ENCODE data around the gene SMYD1.
"Not testable (repeated sequence)": the region's sequence is repeated elsewhere in the genome, so short reads cannot be mapped to it uniquely, and the experiment has no call there.

Gene SMYD1

GRCh38 chr2:88028931-88029330, 38.7 kb upstream of the SMYD1 start:
- no peak for DNase-seq (ENCODE audit: low read depth)
- in situ Hi-C loops (cut with HindIII; ENCODE audit: low sequenced_read_pairs), result no loop called here
- no peak overlapping the region for H3K4me3 ChIP-seq (ENCODE audit: low read depth, low read length)
- TF ChIP-seq, protein P1, sequence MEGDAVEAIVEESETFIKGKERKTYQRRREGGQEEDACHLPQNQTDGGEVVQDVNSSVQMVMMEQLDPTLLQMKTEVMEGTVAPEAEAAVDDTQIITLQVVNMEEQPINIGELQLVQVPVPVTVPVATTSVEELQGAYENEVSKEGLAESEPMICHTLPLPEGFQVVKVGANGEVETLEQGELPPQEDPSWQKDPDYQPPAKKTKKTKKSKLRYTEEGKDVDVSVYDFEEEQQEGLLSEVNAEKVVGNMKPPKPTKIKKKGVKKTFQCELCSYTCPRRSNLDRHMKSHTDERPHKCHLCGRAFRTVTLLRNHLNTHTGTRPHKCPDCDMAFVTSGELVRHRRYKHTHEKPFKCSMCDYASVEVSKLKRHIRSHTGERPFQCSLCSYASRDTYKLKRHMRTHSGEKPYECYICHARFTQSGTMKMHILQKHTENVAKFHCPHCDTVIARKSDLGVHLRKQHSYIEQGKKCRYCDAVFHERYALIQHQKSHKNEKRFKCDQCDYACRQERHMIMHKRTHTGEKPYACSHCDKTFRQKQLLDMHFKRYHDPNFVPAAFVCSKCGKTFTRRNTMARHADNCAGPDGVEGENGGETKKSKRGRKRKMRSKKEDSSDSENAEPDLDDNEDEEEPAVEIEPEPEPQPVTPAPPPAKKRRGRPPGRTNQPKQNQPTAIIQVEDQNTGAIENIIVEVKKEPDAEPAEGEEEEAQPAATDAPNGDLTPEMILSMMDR (IDR thresholded peaks at IDR 0.05; ENCODE audit: low read depth, low read length, missing control alignments), result no peak

DNA sequence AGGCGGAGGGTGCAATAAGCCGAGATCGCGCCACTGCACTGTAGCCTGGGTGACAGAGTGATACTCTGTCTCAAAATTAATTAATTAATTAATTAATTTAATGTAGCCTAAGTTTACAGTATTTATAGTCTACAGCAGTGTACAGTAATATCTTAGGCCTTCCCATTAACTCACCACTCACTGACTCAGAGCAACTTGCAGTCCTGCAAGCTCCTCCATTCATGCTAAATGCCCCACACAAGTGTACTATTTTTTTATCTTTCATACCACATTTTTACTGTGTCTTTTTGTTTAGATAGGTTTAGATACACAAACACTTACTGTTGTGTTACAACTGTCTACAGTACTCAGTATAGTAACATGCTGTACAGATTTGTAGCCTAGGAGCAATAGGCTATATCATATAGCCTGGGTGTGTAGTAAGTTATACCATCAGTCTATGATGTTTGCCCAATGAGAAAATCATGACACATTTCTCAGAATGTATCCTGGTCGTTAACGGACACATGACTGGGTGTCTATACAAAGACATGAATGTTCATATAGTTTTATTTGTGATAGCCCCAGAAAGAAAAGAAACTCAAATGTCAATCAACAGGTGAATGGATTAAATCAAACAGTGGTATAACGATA, 35.4 kb upstream of the SMYD1 start:
- in situ Hi-C loops (cut with HindIII; ENCODE audit: low sequenced_read_pairs), result no loop called here
- no peak for DNase-seq (ENCODE audit: low read depth)
- no peak overlapping the region for H3K4me3 ChIP-seq (ENCODE audit: low read depth, low read length)
- TF ChIP-seq, protein P1 (IDR thresholded peaks at IDR 0.05; ENCODE audit: low read depth, low read length, missing control alignments), result no peak

DNA sequence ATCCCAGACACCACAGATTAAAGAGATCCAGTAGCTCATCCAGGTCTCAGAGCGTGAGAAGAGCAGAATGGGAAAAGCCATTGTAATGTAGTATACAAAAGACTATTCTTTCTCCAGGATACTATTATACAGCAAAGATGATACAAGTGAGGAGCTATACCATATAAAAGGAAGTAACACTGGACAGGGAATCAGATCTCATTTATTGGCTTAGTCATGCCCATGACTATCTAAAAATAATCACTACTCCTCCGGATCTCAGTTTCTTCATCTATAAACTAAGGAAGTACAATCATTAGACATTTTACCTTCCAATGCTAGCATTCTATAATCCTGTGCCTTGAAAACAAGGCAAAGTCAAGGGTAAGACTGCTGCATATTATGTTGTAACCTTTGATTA, 31.4 kb upstream of the SMYD1 start:
- in situ Hi-C loops (cut with HindIII; ENCODE audit: low sequenced_read_pairs), result no loop called here
- no peak overlapping the region for H3K4me3 ChIP-seq (ENCODE audit: low read depth, low read length)
- TF ChIP-seq, protein P1 (IDR thresholded peaks at IDR 0.05; ENCODE audit: low read depth, low read length, missing control alignments), result no peak
- no peak for DNase-seq (ENCODE audit: low read depth)

DNA sequence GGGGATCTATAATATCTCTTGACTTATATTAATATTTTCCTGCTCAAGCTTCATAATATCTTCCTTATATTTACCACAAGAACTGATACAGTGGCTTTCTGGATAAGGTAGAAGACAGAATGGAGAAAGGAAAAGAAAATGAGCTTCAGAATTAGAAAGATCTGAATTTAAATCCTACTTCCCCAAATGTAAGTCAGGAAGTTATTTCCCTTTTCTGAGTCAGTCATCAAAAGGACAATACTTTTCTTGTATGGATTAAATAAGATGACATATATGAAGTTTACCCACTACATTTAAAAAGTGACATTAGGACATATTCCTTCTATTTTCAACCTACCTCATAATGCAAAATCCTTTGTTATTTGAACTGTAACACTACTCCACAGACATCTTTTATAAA, 31.0 kb upstream of the SMYD1 start:
- in situ Hi-C loops (cut with HindIII; ENCODE audit: low sequenced_read_pairs), result no loop called here
- no peak overlapping the region for H3K4me3 ChIP-seq (ENCODE audit: low read depth, low read length)
- DNase-seq (ENCODE audit: low read depth), result no peak
- TF ChIP-seq, protein P1 (IDR thresholded peaks at IDR 0.05; ENCODE audit: low read depth, low read length, missing control alignments), result no peak

GRCh38 chr2:88038263-88039105, 29.1 kb upstream of the SMYD1 start:
- TF ChIP-seq, protein P1 (IDR thresholded peaks at IDR 0.05; ENCODE audit: low read depth, low read length, missing control alignments), result no peak
- DNase-seq (ENCODE audit: low read depth), result peak; percentile 61
- no peak overlapping the region for H3K4me3 ChIP-seq (ENCODE audit: low read depth, low read length)
- in situ Hi-C loops (cut with HindIII; ENCODE audit: low sequenced_read_pairs), result no loop called here

DNA sequence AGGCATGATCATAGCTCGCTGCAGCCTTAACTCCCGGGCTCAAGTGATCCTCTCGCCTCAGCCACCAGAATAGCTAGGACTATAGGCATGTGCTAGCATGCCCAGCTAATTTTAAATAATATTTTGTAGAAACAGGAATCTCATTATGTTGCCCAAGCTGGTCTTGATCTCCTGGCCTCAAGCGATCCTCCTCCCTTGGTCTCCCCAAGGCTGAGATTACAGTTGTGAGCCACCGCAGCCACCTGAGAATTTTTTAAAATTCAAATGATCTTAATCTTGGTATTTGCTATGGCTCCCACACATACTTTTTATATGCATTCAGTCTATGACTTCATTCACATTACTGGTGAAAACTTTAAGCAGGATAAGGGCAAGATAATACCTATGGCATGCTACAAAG, 25.1 kb upstream of the SMYD1 start:
- H3K4me3 ChIP-seq (ENCODE audit: low read depth, low read length), result no peak overlapping the region
- in situ Hi-C loops (cut with HindIII; ENCODE audit: low sequenced_read_pairs), result no loop called here
- TF ChIP-seq, protein P1 (IDR thresholded peaks at IDR 0.05; ENCODE audit: low read depth, low read length, missing control alignments), result no peak
- no peak for DNase-seq (ENCODE audit: low read depth)

DNA sequence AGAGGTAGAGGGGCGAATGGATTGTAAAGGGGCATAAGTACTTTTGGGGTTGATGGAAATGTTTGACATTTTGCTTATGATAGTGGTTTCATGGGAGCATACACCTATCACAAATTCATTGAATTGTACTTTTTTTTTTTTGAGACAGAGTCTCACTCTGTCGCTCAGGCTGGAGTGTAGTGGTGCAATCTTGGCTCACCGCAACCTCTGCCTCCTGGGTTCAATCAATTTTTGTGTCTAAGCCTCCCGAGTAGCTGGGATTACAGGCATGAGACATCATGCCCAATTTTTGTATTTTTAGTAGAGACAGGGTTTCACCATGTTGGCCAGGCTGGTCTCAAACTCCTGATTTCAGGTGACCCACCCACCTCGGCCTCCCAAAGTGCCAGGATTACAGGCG, 22.1 kb upstream of the SMYD1 start:
- H3K4me3 ChIP-seq (ENCODE audit: low read depth, low read length); in situ Hi-C loops (cut with HindIII; ENCODE audit: low sequenced_read_pairs); DNase-seq (ENCODE audit: low read depth): not testable (repeated sequence)
